AG09309 (cell line): ENCODE measurements around the gene PHC3.

Source experiments
- DNase-seq: peaks from one replicate; pipeline ENCODE4 v3.0.0-alpha.2; 2010; ENCODE audit warnings: low read depth
- H3K4me3 ChIP-seq: 2 replicates; pipeline ENCODE4 v1.5.1; 2011; ENCODE audit warnings: mild to moderate bottlenecking, low read depth, low read length, moderate library complexity; ENCODE audit not compliant: control insufficient read depth
- TF ChIP-seq, protein P1 (sequence below): IDR thresholded peaks from 2 replicates; pipeline ENCODE4 v1.5.1; 2011; ENCODE audit warnings: mild to moderate bottlenecking, low read depth, low read length, inconsistent platforms; ENCODE audit not compliant: insufficient read depth, control insufficient read depth; ENCODE audit errors: missing control alignments

PHC3 gene

GRCh38 chr3:170098753-170099152 lies 82.8 kb downstream of the PHC3 start:
- no peak overlapping the region for H3K4me3 ChIP-seq
- no peak for DNase-seq
- TF ChIP-seq, protein P1, sequence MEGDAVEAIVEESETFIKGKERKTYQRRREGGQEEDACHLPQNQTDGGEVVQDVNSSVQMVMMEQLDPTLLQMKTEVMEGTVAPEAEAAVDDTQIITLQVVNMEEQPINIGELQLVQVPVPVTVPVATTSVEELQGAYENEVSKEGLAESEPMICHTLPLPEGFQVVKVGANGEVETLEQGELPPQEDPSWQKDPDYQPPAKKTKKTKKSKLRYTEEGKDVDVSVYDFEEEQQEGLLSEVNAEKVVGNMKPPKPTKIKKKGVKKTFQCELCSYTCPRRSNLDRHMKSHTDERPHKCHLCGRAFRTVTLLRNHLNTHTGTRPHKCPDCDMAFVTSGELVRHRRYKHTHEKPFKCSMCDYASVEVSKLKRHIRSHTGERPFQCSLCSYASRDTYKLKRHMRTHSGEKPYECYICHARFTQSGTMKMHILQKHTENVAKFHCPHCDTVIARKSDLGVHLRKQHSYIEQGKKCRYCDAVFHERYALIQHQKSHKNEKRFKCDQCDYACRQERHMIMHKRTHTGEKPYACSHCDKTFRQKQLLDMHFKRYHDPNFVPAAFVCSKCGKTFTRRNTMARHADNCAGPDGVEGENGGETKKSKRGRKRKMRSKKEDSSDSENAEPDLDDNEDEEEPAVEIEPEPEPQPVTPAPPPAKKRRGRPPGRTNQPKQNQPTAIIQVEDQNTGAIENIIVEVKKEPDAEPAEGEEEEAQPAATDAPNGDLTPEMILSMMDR: no peak

- no peak for DNase-seq
- TF ChIP-seq, protein P1: no peak
Observed at GRCh38 chr3:170096342-170096741, 85.2 kb downstream of the PHC3 start.

DNA sequence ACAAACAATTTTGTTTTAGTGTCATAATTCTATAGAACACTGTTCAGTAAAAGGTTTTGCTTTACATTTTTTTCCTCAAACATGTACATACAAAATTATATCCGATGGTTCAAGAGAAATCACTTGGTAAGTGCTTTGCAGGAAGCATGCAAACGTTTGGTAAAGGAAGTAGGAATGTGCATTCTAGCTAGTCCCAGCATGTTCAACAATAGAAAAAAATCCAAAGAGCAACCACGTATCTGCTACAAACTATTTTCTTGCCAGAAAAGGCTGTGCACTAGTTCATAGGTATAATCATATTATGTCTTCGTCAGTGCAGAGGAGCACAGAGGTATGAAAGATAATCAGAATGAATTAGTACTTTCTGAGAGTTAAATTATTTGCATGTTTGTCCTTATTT lies 85.8 kb downstream of the PHC3 start:
- no peak overlapping the region for H3K4me3 ChIP-seq
- TF ChIP-seq, protein P1: no peak
- no peak for DNase-seq

More at GRCh38 chr3:170096342-170096741, 85.2 kb downstream of the PHC3 start:
- H3K4me3 ChIP-seq: no peak overlapping the region

- TF ChIP-seq, protein P1: no peak
- DNase-seq: no peak
- no peak overlapping the region for H3K4me3 ChIP-seq
Observed at GRCh38 chr3:170092907-170093306, 88.6 kb downstream of the PHC3 start.

- no peak overlapping the region for H3K4me3 ChIP-seq
- TF ChIP-seq, protein P1: no peak
- DNase-seq: no peak
Observed at GRCh38 chr3:170090601-170090981, 90.9 kb downstream of the PHC3 start.

DNA sequence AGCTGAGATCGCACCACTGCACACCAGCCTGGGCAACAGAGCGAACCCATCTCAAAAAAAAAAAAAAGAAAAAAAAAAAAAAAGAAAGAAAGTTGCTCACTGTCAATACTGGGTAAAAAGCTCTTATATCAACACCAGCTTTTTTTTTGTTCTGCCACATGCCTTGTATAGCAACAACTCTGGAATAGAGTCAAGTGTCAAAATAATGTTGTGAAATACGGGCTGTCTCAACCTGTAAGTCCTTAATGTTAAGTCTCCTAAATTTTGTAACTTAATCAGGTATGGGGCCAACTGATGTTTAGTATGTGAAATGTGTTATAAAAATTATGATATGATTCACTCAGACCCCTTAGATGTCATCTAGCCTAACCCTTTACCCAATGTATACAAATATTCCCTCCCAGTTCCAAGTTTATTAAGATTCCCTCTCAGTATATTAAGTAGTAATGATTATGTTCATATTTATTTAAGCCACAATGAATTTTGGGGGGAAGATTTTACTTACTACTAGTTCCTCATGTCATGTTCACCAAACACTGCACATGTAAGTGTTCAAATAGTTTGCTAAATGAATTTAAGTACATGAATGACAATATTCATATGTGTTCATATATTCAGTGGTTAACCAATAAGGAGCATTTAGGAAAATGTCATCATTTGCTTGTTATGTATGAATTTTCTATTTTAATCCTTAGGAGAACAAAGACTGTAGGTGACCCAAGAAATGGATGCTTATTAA lies 91.5 kb downstream of the PHC3 start:
- no peak for DNase-seq
- no peak overlapping the region for H3K4me3 ChIP-seq
- TF ChIP-seq, protein P1: no peak
